ENCODE measurements around the gene S100A14. TPM values are rescaled to one million over a fixed set of nuclear protein-coding genes. Genes with fewer than 3 reads are reported as not detected.
A peak's percentile ranks its signal among the peaks of the same experiment; 100 is the strongest.

S100A14 gene
- total RNA-seq, 3 donors from 2014 or later: 122 to 361 (median 325) TPM

- intact Hi-C loops (cut with DNase I, micrococcal nuclease): no loop called here
- peak in 1 of 3 donors; percentile 39 for DNase-seq
- H3K4me1 ChIP-seq (ENCODE audit: low read depth): peaks cover 7% of the 10 kb centered on the region
- no peak for TF ChIP-seq CTCF (IDR thresholded peaks at IDR 0.05)
- H3K36me3 ChIP-seq (ENCODE audit: low read depth): no peaks in the 10 kb centered on the region
- no peaks in the 10 kb centered on the region for H3K9me3 ChIP-seq
- peak; percentile 54 for ATAC-seq
- H3K4me3 ChIP-seq: no peak overlapping the region
Observed at GRCh38 chr1:153649863-153650235, 33.7 kb upstream of the S100A14 start.

- peak; percentile 2 for ATAC-seq
- Histone ChIP-seq H3K36me3 (ENCODE audit: low read depth) (no peaks in the 10 kb centered on the region), H3K4me3 (no peak overlapping the region), H3K9me3 (no peaks in the 10 kb centered on the region), H3K4me1 (ENCODE audit: low read depth) (peaks cover 7% of the 10 kb centered on the region)
- intact Hi-C loops (cut with DNase I, micrococcal nuclease): no loop called here
- TF ChIP-seq CTCF (IDR thresholded peaks at IDR 0.05): no peak
- DNase-seq: peak in 1 of 3 donors; percentile 23
Observed at GRCh38 chr1:153649137-153649862, 33.2 kb upstream of the S100A14 start.

- peaks cover 7% of the 10 kb centered on the region for H3K4me1 ChIP-seq (ENCODE audit: low read depth)
- intact Hi-C loops (cut with DNase I, micrococcal nuclease): no loop called here
- no peaks in the 10 kb centered on the region for H3K36me3 ChIP-seq (ENCODE audit: low read depth)
- no peak for ATAC-seq
- peak in 1 of 3 donors; percentile 32 for DNase-seq
- no peak for TF ChIP-seq CTCF (IDR thresholded peaks at IDR 0.05)
- no peaks in the 10 kb centered on the region for H3K9me3 ChIP-seq
- H3K4me3 ChIP-seq: no peak overlapping the region
Observed at GRCh38 chr1:153648000-153648643, 32.0 kb upstream of the S100A14 start.

- intact Hi-C loops (cut with DNase I, micrococcal nuclease): no loop called here
- H3K4me1 ChIP-seq (ENCODE audit: low read depth): no peaks in the 10 kb centered on the region
- H3K9me3 ChIP-seq: no peaks in the 10 kb centered on the region
- no peak for DNase-seq
- H3K4me3 ChIP-seq: no peak overlapping the region
- no peak for TF ChIP-seq CTCF (IDR thresholded peaks at IDR 0.05)
- ATAC-seq: peak; percentile 12
- H3K36me3 ChIP-seq (ENCODE audit: low read depth): no peaks in the 10 kb centered on the region
Observed at GRCh38 chr1:153647346-153647714, 31.2 kb upstream of the S100A14 start.

- no peak for DNase-seq
- peak; percentile 10 for ATAC-seq
- Histone ChIP-seq H3K4me3 (no peak overlapping the region), H3K4me1 (ENCODE audit: low read depth) (no peaks in the 10 kb centered on the region), H3K9me3 (no peaks in the 10 kb centered on the region), H3K36me3 (ENCODE audit: low read depth) (peaks cover 5% of the 10 kb centered on the region)
- TF ChIP-seq CTCF (IDR thresholded peaks at IDR 0.05): no peak
- intact Hi-C loops (cut with DNase I, micrococcal nuclease): no loop called here
Observed at GRCh38 chr1:153646672-153647345, 30.7 kb upstream of the S100A14 start.
